WTC11 (cell line): Measurements from ENCODE around the gene UTP4. TPM values are rescaled to one million over a fixed set of nuclear protein-coding genes. Genes with fewer than 3 reads are reported as not detected.

Experiments
- ATAC-seq: fragments of 200-7000 bp; cut with Tn5 transposase; 2 replicates; pipeline ENCODE4 v1.10.0; 2021; ENCODE audit warnings: mild to moderate bottlenecking, moderate library complexity
- CTCF ChIA-PET: fragments of 300-600 bp; sonication (Branson Sonifier 250); formaldehyde crosslinking; loops from one replicate; lab custom pipeline; 2021; ENCODE audit warnings: antibody characterized with exemption; lab: Charles Lee
- POLR2A ChIA-PET: fragments of 350-600 bp; sonication (Branson Sonifier 250); formaldehyde crosslinking; loops from one replicate; lab custom pipeline; 2021; ENCODE audit warnings: antibody characterized with exemption; lab: Charles Lee
- DNase-seq: peaks from one replicate; pipeline ENCODE4 v3.0.0; 2021; ENCODE audit warnings: low spot score
- H3K27ac Mint-ChIP-seq: 2 replicates; pipeline ENCODE4 v1.8.0; 2021; ENCODE audit warnings: mixed read lengths
- H3K27me3 Mint-ChIP-seq: 2 replicates; pipeline ENCODE4 v1.8.0; 2021; ENCODE audit warnings: low read depth, mild to moderate bottlenecking, moderate library complexity, mixed read lengths
- H3K36me3 Mint-ChIP-seq: 2 replicates; pipeline ENCODE4 v1.8.0; 2021; ENCODE audit warnings: mixed read lengths
- H3K4me1 Mint-ChIP-seq: 2 replicates; pipeline ENCODE4 v1.8.0; 2022; ENCODE audit warnings: mixed read lengths
- H3K4me3 Mint-ChIP-seq: 2 replicates; pipeline ENCODE4 v1.8.0; 2021; ENCODE audit warnings: mild to moderate bottlenecking, moderate library complexity, mixed read lengths
- H3K9me3 Mint-ChIP-seq: 2 replicates; pipeline ENCODE4 v1.8.0; 2021; ENCODE audit warnings: mixed read lengths
- ATF3 ChIP-seq: sonication (generic); formaldehyde crosslinking; conservative IDR thresholded peaks from 2 replicates; pipeline ENCODE4 v1.8.1; 2022; ENCODE audit warnings: mild to moderate bottlenecking, missing genetic modification reagents
- CDX4 ChIP-seq: fragments of 250-450 bp; sonication (Bioruptor Pico); IDR thresholded peaks from 2 replicates; pipeline ENCODE4 v1.9.0; 2021; ENCODE audit warnings: moderate library complexity, mild to moderate bottlenecking, inconsistent platforms, borderline replicate concordance
- EMX1 ChIP-seq: fragments of 250-450 bp; sonication (Bioruptor Pico); IDR thresholded peaks from 2 replicates; pipeline ENCODE4 v1.8.0; 2021; ENCODE audit warnings: mild to moderate bottlenecking
- ESRRA ChIP-seq: sonication (generic); formaldehyde crosslinking; IDR thresholded peaks from 2 replicates; pipeline ENCODE4 v1.8.1; 2022; ENCODE audit warnings: mild to moderate bottlenecking, missing genetic modification reagents, borderline replicate concordance
- FOXP1 ChIP-seq: sonication (generic); formaldehyde crosslinking; IDR thresholded peaks from 2 replicates; pipeline ENCODE4 v1.8.0; 2022; ENCODE audit warnings: missing genetic modification reagents, mild to moderate bottlenecking, moderate library complexity, borderline replicate concordance
- FOXP4 ChIP-seq: sonication (generic); formaldehyde crosslinking; IDR thresholded peaks from 2 replicates; pipeline ENCODE4 v1.8.0; 2022; ENCODE audit warnings: mild to moderate bottlenecking, missing genetic modification reagents
- MAX ChIP-seq: sonication (generic); formaldehyde crosslinking; IDR thresholded peaks from 2 replicates; pipeline ENCODE4 v1.8.0; 2022; ENCODE audit warnings: mild to moderate bottlenecking, missing genetic modification reagents
- NR1H2 ChIP-seq: sonication (generic); formaldehyde crosslinking; IDR thresholded peaks from 2 replicates; pipeline ENCODE4 v1.9.0; 2021; ENCODE audit warnings: mild to moderate bottlenecking, moderate library complexity, missing genetic modification reagents
- USF2 ChIP-seq: sonication (generic); formaldehyde crosslinking; IDR thresholded peaks from 2 replicates; pipeline ENCODE4 v1.8.1; 2023; ENCODE audit warnings: mild to moderate bottlenecking, missing genetic modification reagents, moderate library complexity
- ZNF121 ChIP-seq: sonication (generic); formaldehyde crosslinking; IDR thresholded peaks from 2 replicates; pipeline ENCODE4 v1.8.0; 2023; ENCODE audit warnings: missing genetic modification reagents
- ZNF263 ChIP-seq: sonication (generic); formaldehyde crosslinking; IDR thresholded peaks from 2 replicates; pipeline ENCODE4 v1.8.1; 2022; ENCODE audit warnings: low read depth, mild to moderate bottlenecking, moderate library complexity, missing genetic modification reagents
- total RNA-seq: library from RNA; stranded (reverse); gene quantifications from 3 replicates; pipeline ENCODE4 v1.2.3, GENCODE V29; 2021
- TF ChIP-seq, protein P1 (sequence below): sonication (generic); formaldehyde crosslinking; IDR thresholded peaks from 2 replicates; pipeline ENCODE4 v1.8.0; 2022; ENCODE audit warnings: mild to moderate bottlenecking, missing genetic modification reagents
- TF ChIP-seq, protein P2 (sequence below): fragments of 250-450 bp; sonication (Bioruptor Pico); IDR thresholded peaks from 2 replicates; pipeline ENCODE4 v1.9.0; 2021; ENCODE audit warnings: mild to moderate bottlenecking

The UTP4 gene
- total RNA-seq, 1 experiment from 2014 or later, result 85.7 TPM

DNA sequence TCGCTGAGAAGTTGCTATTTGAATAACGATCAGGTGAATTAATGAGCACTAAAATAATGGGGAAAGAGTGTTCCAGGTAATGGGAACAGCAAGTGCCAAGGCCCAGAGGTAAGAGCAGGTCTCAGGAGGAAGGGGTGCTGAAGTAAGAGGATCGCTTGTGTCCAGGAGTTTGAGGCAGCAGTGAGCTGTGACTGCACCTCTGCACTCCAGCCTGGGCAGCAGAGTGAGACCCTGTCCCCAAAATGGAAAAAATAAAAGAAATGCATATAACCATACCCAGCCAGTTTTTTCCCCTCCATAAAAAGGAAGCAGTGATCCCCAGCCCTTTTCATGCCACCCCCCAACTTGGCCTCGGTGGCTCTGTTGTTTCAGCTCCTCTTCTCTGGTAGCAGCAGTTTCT is 43.8 kb upstream of the UTP4 start:
- peak overlapping the region; percentile 7; the same call in 1 of the 2 replicates for H3K27ac Mint-ChIP-seq

GRCh38 chr16:69089091-69089910 is 43.1 kb upstream of the UTP4 start:
- H3K36me3 Mint-ChIP-seq, result peaks cover 8% of the 10 kb centered on the region
- TF ChIP-seq FOXP1 (CRISPR knock-in tag), result no peak
- TF ChIP-seq EMX1 (CRISPR knock-in tag), result no peak
- TF ChIP-seq FOXP4 (CRISPR knock-in tag), result no peak
- no peak for TF ChIP-seq NR1H2
- TF ChIP-seq ZNF263 (CRISPR knock-in tag), result peak; percentile 83; the same call in 1 of the 2 replicates
- TF ChIP-seq, protein P1, sequence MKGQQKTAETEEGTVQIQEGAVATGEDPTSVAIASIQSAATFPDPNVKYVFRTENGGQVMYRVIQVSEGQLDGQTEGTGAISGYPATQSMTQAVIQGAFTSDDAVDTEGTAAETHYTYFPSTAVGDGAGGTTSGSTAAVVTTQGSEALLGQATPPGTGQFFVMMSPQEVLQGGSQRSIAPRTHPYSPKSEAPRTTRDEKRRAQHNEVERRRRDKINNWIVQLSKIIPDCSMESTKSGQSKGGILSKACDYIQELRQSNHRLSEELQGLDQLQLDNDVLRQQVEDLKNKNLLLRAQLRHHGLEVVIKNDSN (CRISPR knock-in tag), result 0 out of 2 replicates have a peak, but pooled peaks have one; percentile 19
- TF ChIP-seq ATF3 (CRISPR knock-in tag), result no peak
- TF ChIP-seq CDX4 (CRISPR knock-in tag), result no peak
- TF ChIP-seq MAX (CRISPR knock-in tag), result peak; percentile 69; the same call in 1 of the 2 replicates
- TF ChIP-seq, protein P2, sequence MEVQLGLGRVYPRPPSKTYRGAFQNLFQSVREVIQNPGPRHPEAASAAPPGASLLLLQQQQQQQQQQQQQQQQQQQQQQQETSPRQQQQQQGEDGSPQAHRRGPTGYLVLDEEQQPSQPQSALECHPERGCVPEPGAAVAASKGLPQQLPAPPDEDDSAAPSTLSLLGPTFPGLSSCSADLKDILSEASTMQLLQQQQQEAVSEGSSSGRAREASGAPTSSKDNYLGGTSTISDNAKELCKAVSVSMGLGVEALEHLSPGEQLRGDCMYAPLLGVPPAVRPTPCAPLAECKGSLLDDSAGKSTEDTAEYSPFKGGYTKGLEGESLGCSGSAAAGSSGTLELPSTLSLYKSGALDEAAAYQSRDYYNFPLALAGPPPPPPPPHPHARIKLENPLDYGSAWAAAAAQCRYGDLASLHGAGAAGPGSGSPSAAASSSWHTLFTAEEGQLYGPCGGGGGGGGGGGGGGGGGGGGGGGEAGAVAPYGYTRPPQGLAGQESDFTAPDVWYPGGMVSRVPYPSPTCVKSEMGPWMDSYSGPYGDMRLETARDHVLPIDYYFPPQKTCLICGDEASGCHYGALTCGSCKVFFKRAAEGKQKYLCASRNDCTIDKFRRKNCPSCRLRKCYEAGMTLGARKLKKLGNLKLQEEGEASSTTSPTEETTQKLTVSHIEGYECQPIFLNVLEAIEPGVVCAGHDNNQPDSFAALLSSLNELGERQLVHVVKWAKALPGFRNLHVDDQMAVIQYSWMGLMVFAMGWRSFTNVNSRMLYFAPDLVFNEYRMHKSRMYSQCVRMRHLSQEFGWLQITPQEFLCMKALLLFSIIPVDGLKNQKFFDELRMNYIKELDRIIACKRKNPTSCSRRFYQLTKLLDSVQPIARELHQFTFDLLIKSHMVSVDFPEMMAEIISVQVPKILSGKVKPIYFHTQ (CRISPR knock-in tag), result no peak
- TF ChIP-seq ESRRA (CRISPR knock-in tag), result no peak
- no peak overlapping the region for H3K4me3 Mint-ChIP-seq
- H3K27me3 Mint-ChIP-seq, result no peaks in the 10 kb centered on the region
- H3K4me1 Mint-ChIP-seq, result peaks cover 45% of the 10 kb centered on the region
- ATAC-seq (peak; percentile 94), DNase-seq (peak; percentile 48)
- H3K27ac Mint-ChIP-seq, result peak overlapping the region; percentile 40; the same call in 1 of the 2 replicates
- no peaks in the 10 kb centered on the region for H3K9me3 Mint-ChIP-seq
- POLR2A ChIA-PET, result interaction anchor here (0.6 to 1.5 kb wide), 4 partner anchors 11 to 34 kb away, joined by 3 to 4 read pairs (median 4); partner anchors contain the start of gene HAS3
- CTCF ChIA-PET, result interaction anchor here (0.6 to 1.9 kb wide), 11 partner anchors 11 to 188 kb away, joined by 3 to 6 read pairs (median 4); partner anchors contain the start of gene HAS3

More for the DNA sequence above, 43.8 kb upstream of the UTP4 start:
- TF ChIP-seq USF2 (no peak), ZNF121 (CRISPR knock-in tag) (peak; percentile 97)
- no peak for DNase-seq
- ChIA-PET CTCF (interaction anchor here (1.2 to 1.9 kb wide), 6 partner anchors 10 to 24 kb away, joined by 3 to 6 read pairs (median 4); no protein-coding TSS in a partner anchor), POLR2A (interaction anchor here (1.2 to 1.5 kb wide), 2 partner anchors 12 to 17 kb away, joined by 4 read pairs; partner anchors contain the start of gene HAS3)
- ATAC-seq, result no peak
- no peaks in the 10 kb centered on the region for H3K9me3 Mint-ChIP-seq
- no peak overlapping the region for H3K4me3 Mint-ChIP-seq
- peaks cover 45% of the 10 kb centered on the region for H3K4me1 Mint-ChIP-seq
- no peaks in the 10 kb centered on the region for H3K27me3 Mint-ChIP-seq
- peaks cover 8% of the 10 kb centered on the region for H3K36me3 Mint-ChIP-seq
